Myocyte (in vitro differentiated cells): ENCODE data around the gene MMP3. TPM values are rescaled to one million over a fixed set of nuclear protein-coding genes. Genes with fewer than 3 reads are reported as not detected.
"Not testable (repeated sequence)": the region's sequence is repeated elsewhere in the genome, so short reads cannot be mapped to it uniquely, and the experiment has no call there.

Source experiments
- DNase-seq: peaks from one replicate; pipeline ENCODE4 v3.0.0-alpha.2; 2012; ENCODE audit warnings: low read depth
- polyA plus RNA-seq: library from polyadenylated mRNA; unstranded; fragments of >200 nt; gene quantifications from one replicate; pipeline ENCODE4 v1.2.1, GENCODE V29; 2012; ENCODE audit warnings: missing spikeins
- total RNA-seq: library from RNA; depleted of rRNA; stranded (reverse); fragments of >200 nt; gene quantifications from 2 replicates; pipeline ENCODE4 v1.2.3, GENCODE V29; 2014

Gene MMP3
- 0.31 TPM in 1 of 2 replicates, not detected in the other for total RNA-seq
- polyA plus RNA-seq = not detected

GRCh38 chr11:102843489-102843888 lies at the start of gene MMP3:
Gene MMP3 (minus strand): TSS chr11:102843609. CDS start chr11:102843546, 63 bp downstream.
- no peak for DNase-seq

- no peak for DNase-seq
Observed at GRCh38 chr11:102891736-102892135, 48.3 kb upstream of the MMP3 start.

- peak; percentile 60 for DNase-seq
Observed at GRCh38 chr11:102886999-102887398, 43.6 kb upstream of the MMP3 start.

GRCh38 chr11:102883141-102883540 lies 39.7 kb upstream of the MMP3 start:
- no peak for DNase-seq

GRCh38 chr11:102882389-102883024 lies 39.1 kb upstream of the MMP3 start:
- DNase-seq = peak; percentile 18

GRCh38 chr11:102879801-102880200 lies 36.4 kb upstream of the MMP3 start:
- no peak for DNase-seq

GRCh38 chr11:102878595-102878994 lies 35.2 kb upstream of the MMP3 start:
- DNase-seq = no peak

GRCh38 chr11:102874852-102875251 lies 31.4 kb upstream of the MMP3 start, which contains the start of gene MMP12:
Gene MMP12 (minus strand): TSS chr11:102874982. CDS start chr11:102874937, 45 bp downstream.
- DNase-seq = no peak

- not testable (repeated sequence) for DNase-seq
Observed at GRCh38 chr11:102869354-102869964, 26.1 kb upstream of the MMP3 start.

GRCh38 chr11:102868339-102868738 lies 24.9 kb upstream of the MMP3 start:
- peak; percentile 26 for DNase-seq

GRCh38 chr11:102864724-102865123 lies 21.3 kb upstream of the MMP3 start:
- DNase-seq = no peak

GRCh38 chr11:102853956-102854355 lies 10.5 kb upstream of the MMP3 start:
- no peak for DNase-seq

GRCh38 chr11:102853055-102853454 lies 9.6 kb upstream of the MMP3 start:
- no peak for DNase-seq

GRCh38 chr11:102850973-102851745 lies 7.8 kb upstream of the MMP3 start:
- DNase-seq = peak; percentile 24

- DNase-seq = no peak
Observed at GRCh38 chr11:102849311-102849710, 5.9 kb upstream of the MMP3 start.

- DNase-seq = no peak
Observed at GRCh38 chr11:102846292-102846691, 2.9 kb upstream of the MMP3 start.

- DNase-seq = no peak
Observed at GRCh38 chr11:102842930-102843329, 479 bp downstream of the MMP3 start.

- DNase-seq = no peak
Observed at GRCh38 chr11:102840018-102840417, 3.4 kb downstream of the MMP3 start.

GRCh38 chr11:102837646-102838045 lies 5.8 kb downstream of the MMP3 start:
- DNase-seq = no peak

- no peak for DNase-seq
Observed at GRCh38 chr11:102837156-102837555, 6.3 kb downstream of the MMP3 start.

- no peak for DNase-seq
Observed at GRCh38 chr11:102836290-102836875, 7.0 kb downstream of the MMP3 start.

GRCh38 chr11:102833731-102834130 lies 9.7 kb downstream of the MMP3 start:
- DNase-seq = no peak
